ENCODE data around the gene NDUFS2. TPM values are rescaled to one million over a fixed set of nuclear protein-coding genes. Genes with fewer than 3 reads are reported as not detected.

The NDUFS2 gene
- total and polyA plus RNA-seq, 9 of the 15 experiments (the other 6 are each of a cell fraction or from before 2014, with no cell fraction given) = 70.0 to 176 (median 141) TPM

- no peak for TF ChIP-seq CHD7 (IDR thresholded peaks at IDR 0.05; ENCODE audit: low read depth, low read length)
- no peak for TF ChIP-seq HLTF (IDR thresholded peaks at IDR 0.05)
- no peak for TF ChIP-seq HDAC3 (IDR thresholded peaks at IDR 0.05; ENCODE audit: borderline replicate concordance, partially characterized antibody)
- TF ChIP-seq CBX5 (IDR thresholded peaks at IDR 0.05; ENCODE audit: borderline replicate concordance, low read depth) = no peak
- TF ChIP-seq ZNF696 (CRISPR knock-in tag; conservative IDR thresholded peaks at IDR 0.05) = no peak
- no peak for TF ChIP-seq ZNF146 (CRISPR knock-in tag; IDR thresholded peaks at IDR 0.05; ENCODE audit: unreplicated experiment)
- no peak for TF ChIP-seq ZNF830 (CRISPR knock-in tag; IDR thresholded peaks at IDR 0.05)
- no peak for TF ChIP-seq PREB (CRISPR knock-in tag; IDR thresholded peaks at IDR 0.05)
- TF ChIP-seq ZBTB2 (IDR thresholded peaks at IDR 0.05) = no peak
- TF ChIP-seq ZNF263 (CRISPR knock-in tag; IDR thresholded peaks at IDR 0.05; ENCODE audit: borderline replicate concordance) = no peak; the same call in none of the 2 replicates
- no peak for TF ChIP-seq ZEB2 (IDR thresholded peaks at IDR 0.05)
- no peak for TF ChIP-seq NR2F6 (CRISPR knock-in tag; IDR thresholded peaks at IDR 0.05)
- no peak for TF ChIP-seq MIER1 (IDR thresholded peaks at IDR 0.05; ENCODE audit: low read depth)
- TF ChIP-seq NR4A1 (CRISPR knock-in tag; IDR thresholded peaks at IDR 0.05) = no peak
- peak; percentile 58; the same call in 1 of the 2 replicates for TF ChIP-seq NR4A1 (tag; IDR thresholded peaks at IDR 0.05)
Measured at GRCh38 chr1:161166669-161167548, 35.3 kb upstream of the NDUFS2 start (continued).
